ENCODE measurements around the gene SH3D21.

The SH3D21 gene

GRCh38 chr1:36359911-36360550 lies 53.9 kb downstream of the SH3D21 start:
- DNase-seq, result peak; percentile 32

DNA sequence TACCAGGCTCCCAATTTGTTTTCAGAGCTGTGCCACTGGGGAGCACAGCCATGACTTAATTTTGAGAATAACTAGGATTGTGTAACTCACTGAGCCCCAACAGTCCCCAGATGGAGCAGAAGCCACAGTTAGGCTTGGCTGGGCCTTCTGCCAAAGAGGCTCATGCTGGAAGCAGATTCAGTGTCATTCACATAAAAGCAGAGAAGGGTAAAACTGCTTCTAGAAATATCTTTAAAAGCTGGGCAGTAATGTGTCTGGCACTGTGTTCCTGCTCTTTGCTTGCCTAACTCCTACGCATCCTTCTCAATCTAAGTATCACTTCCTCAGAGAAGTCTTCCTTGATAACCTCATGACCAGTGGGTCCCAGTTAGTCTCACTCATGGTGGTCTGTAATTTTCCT lies 59.2 kb downstream of the SH3D21 start:
- DNase-seq, result no peak

DNA sequence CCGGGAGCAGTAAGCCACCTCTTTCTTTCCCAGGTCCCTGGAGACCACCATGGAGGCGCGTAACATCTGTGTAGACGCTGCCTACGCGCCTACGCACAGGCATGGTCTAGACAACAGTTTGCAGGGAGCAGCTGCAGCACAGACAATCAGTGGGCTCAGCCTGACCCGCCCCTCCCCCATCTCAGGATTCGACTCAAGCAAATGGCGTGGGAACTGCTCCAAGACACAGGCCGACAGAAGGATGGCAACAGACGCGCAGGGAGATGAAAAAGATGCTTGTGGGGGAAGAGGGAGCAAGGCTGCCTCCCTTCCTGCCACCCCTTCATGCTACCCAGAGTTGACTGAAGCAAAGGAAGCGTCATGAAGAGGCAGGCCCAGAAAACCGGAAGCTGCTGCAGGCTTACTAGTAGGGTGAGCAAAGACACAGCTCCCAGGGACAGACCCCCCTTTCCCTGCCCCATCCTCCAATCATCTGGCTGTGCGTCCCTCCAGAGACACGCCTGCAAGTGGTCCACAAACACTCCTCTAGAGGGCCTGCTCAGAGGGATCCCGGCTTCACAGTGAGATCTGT lies 60.0 kb downstream of the SH3D21 start:
- DNase-seq, result no peak

DNA sequence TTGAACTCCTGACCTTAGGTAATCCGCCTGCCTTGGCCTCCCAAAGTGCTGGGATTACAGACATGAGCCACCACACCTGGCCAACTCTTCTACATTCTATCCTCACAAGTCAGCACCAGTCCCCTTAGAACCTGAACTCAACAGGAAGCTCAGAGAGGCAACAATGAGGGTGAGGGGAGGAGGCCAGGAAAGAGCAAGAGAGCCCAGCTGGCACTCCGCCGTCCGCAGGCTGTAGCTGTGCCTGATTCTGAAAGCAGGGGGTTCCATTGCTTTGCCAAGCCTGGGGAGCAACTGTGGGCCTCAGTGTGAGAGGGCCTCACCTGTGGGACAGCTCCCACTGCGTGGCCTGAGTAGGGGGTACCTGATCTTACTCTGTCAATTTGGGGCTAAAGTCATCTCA lies 60.9 kb downstream of the SH3D21 start:
- no peak for DNase-seq

- DNase-seq, result peak; percentile 91
Observed at GRCh38 chr1:36367798-36368197, 61.6 kb downstream of the SH3D21 start.

DNA sequence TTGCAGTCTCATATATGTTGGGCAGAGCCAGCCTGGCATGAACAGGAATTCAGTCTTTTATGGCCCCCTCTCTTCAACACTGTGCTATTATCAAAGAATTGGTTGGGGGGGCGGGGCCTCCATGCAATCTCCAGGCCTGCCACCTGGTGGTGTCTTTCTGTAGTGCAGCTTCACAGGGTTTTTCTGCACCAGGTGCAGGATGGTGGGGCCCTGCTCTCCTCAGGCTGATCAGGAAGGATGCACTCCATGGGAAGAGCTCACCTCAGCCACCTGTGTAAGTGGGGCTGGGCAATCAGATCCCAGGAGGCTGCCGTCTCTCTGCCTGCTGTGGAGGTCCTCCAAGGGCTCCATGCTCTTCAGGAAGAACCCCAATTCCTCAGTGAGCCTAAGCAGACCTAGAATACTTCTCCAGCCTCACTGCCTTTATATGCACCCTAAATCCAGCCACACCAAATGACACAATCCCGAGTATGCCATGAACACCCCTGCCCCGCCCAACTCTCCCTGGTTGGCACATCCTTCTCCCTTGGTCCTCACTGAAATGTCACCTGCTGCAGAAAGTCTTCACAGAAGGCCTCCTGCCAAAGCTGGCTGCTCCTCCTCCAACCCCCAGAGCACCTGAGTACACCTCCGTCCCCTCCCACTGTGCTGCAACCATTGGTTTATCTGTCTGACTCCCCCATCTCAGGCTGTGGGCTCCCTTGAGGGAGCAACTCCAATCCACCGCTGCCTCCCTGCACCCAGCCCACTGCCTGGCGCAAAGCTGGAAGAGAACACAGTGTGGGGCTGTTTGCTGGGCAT lies 63.1 kb downstream of the SH3D21 start:
- peak; percentile 32 for DNase-seq

Data from DMS79 (cell line).